Fibroblast of pulmonary artery (primary cell): ENCODE data around the gene SLC1A3.

ENCODE experiments used
- DNase-seq: peaks from one replicate; pipeline ENCODE4 v3.0.0-alpha.2; 2010; ENCODE audit warnings: low read depth
- H3K4me3 ChIP-seq: replicated peaks from 2 replicates; pipeline ENCODE4 v1.5.1; 2011; ENCODE audit warnings: low read depth, mild to moderate bottlenecking, control low read depth, low read length, moderate library complexity
- CTCF ChIP-seq: IDR thresholded peaks from 2 replicates; pipeline ENCODE4 v1.5.1; 2011; ENCODE audit warnings: mild to moderate bottlenecking, control low read depth, low read length, inconsistent platforms; ENCODE audit errors: missing control alignments

Gene SLC1A3

DNA sequence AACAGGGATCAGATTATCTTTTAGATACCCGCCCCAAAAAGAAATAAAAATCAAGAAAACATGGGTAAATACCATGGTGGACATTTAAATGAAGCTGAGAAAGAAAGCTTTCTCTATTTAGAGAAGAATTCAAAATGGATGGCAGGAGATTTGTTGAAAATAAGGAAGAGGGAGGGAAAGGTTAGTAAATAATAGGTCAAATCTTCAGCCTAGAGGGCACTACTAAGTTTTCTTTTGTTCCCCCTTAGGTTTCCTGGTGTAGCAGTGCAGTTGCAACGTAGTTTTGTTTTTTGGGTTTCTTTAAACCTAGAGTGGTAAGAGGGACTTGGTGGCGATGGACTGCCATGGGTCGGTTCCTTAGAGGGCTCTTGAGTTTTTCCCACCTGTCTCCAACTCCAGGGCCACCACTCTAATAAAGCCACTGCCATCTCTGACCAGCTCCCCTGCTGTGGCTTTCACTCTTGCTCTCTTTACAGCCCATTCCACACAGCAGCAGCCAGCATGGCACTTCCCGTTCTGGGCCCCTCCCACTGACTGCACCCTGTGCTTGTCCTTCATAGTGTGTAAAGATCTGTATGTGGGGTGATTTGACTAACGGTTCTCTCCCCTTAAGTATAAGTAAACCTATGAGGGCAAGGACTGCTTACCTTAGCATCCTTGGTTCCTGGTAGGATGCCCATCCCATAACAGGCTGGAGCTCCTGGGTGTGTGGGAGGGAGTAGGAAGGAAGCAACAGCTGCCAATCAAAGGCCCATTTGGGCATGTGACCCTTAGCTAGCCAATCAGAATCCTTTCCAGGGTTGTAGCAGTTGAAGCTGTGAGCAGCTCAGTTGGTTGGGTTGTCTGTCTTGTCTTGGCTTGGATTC lies 118.3 kb downstream of the SLC1A3 start:
- DNase-seq: no peak
- no peak for TF ChIP-seq CTCF
- H3K4me3 ChIP-seq: no peak overlapping the region

GRCh38 chr5:36726317-36726716 lies 119.9 kb downstream of the SLC1A3 start:
- TF ChIP-seq CTCF: no peak
- H3K4me3 ChIP-seq: no peak overlapping the region
- DNase-seq: no peak

DNA sequence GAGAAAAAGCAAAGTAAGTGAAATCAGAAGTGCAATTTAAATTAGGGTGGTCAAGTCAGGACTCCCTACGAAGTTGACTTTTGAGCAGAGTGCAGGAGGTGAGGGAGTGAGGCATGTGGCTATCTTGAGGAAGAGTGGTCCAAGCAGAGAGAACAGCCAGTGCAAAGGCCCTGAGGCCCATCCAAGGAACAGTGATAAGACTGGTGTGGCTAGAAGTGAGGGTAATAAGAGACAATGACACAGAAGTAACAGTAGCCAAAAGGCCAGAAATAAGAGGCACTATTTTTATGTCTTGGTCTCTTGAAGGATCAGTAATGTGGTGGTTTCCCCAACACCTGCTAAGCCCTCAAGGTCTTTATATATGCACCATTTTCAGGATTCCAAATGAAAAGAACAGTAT lies 120.4 kb downstream of the SLC1A3 start:
- H3K4me3 ChIP-seq: no peak overlapping the region
- no peak for TF ChIP-seq CTCF
- DNase-seq: no peak

DNA sequence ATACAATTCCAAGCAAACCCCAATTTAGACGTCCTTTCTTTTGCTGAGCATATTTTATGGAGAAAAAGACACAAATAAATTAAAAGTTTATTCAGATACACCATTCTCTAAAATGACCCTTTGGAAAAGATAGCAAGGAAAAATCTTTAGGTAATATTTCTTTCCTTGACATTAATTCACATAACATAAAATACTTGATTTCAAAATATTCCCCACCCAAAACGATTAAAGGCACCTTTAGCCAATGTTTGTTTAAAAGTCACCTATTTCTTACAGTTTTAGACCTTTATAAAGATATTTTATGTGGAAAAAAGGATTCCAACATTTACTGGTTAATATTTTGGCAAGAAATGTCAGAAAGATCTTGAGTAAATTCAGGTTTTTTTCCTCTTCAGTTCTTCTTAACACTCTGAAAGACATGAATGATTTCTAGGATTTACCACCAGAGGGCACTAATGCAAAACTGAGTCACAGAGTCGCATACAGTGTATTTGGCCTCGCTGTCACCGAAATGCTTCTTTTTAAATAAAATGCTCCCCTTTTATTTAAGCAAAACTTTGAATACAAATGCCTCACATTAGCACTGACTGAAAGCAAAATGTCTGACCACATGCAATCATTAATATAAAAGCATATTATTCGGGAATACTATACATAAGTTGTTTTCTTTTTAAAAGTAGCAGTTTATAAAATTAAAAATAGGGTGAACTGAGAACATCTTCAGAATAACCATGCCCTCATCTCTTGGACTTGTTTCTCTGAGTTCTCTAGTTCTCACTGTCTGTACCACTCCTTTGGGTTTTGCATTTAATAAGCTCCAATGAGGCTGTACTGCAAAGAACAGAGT lies 122.5 kb downstream of the SLC1A3 start:
- peak; percentile 85 for DNase-seq
- TF ChIP-seq CTCF: peak; percentile 73
- no peak overlapping the region for H3K4me3 ChIP-seq

- no peak for DNase-seq
- TF ChIP-seq CTCF: no peak
- H3K4me3 ChIP-seq: no peak overlapping the region
These were observed 124.3 kb downstream of the SLC1A3 start for GRCh38 chr5:36730537-36731216.

- no peak overlapping the region for H3K4me3 ChIP-seq
- no peak for TF ChIP-seq CTCF
- DNase-seq: no peak
These were observed 126.8 kb downstream of the SLC1A3 start for GRCh38 chr5:36733183-36733582.
